Psoas muscle (tissue), 8 donors: ENCODE data around the gene EQTN. TPM values are rescaled to one million over a fixed set of nuclear protein-coding genes. Genes with fewer than 3 reads are reported as not detected.

Experiments used
- ATAC-seq, 4 donors: fragments of 200-7000 bp; cut with Tn5 transposase; one replicate each; pipeline ENCODE4 v1.9.1; 2020; ENCODE audit warnings: moderate library complexity in 3 of 4, mild to moderate bottlenecking in 2 of 4
- DNase-seq, 2 donors: peaks; one replicate each; pipeline ENCODE4 v3.0.0-alpha.2; 2020
- H3K27ac ChIP-seq: fragments of 200-600 bp; one replicate; pipeline ENCODE4 v1.8.0; 2022
- H3K27me3 ChIP-seq, 3 donors: fragments of 200-600 bp in 1 of 3; one replicate each; pipeline versions ENCODE4 v1.6.1 to v1.8.0; 2013 to 2022; ENCODE audit warnings: low read length in 2 of 3, mild to moderate bottlenecking in 2 of 3, moderate library complexity in 1 of 3; ENCODE audit not compliant: insufficient read depth in 3 of 3
- H3K36me3 ChIP-seq, 2 donors: fragments of 200-600 bp in 1 of 2; one replicate each; pipeline versions ENCODE4 v1.6.1 to v1.8.0; 2013 to 2022; ENCODE audit warnings: low read depth in 1 of 2, mild to moderate bottlenecking in 1 of 2, moderate library complexity in 1 of 2; ENCODE audit not compliant: insufficient read depth in 1 of 2
- H3K4me1 ChIP-seq: fragments of 200-600 bp; one replicate; pipeline ENCODE4 v1.8.0; 2022
- H3K4me3 ChIP-seq: fragments of 200-600 bp; one replicate; pipeline ENCODE4 v1.8.0; 2022; ENCODE audit warnings: mild to moderate bottlenecking
- H3K9me3 ChIP-seq: fragments of 200-600 bp; one replicate; pipeline ENCODE4 v1.8.0; 2022
- WGBS, 3 donors: extraction: QIAGEN DNeasy Blood & Tissue Kit; methylation state at CpG; one replicate each; pipeline versions ENCODE4 v1.1.6 to v1.1.7; 2013; 5-methylcytosine and 5-hydroxymethylcytosine counted together
- intact Hi-C, 2 donors: fragments of 100-400 bp; cut with DNase I; formaldehyde crosslinking; loops; one replicate each; pipeline versions ENCODE4 v1.11.0 to v1.14.2; 2022
- polyA plus RNA-seq, 3 donors: library from polyadenylated mRNA; stranded (reverse); fragments of 200-250 nt; gene quantifications; one replicate each; pipeline ENCODE4 v1.2.3, GENCODE V29; 2013
- total RNA-seq, 4 donors: library from RNA; stranded (reverse); fragmentation: NEBNext Ultra II Directional in 2 of 4; extraction: Animal tissue kit (Norgen Biotek cat#: 25700) in 2 of 4; gene quantifications; one replicate each; pipeline versions ENCODE4 v1.2.1 to v1.2.4, GENCODE V29; 2021 to 2023
- TF ChIP-seq, protein P1 (sequence below): fragments of 200-600 bp; IDR thresholded peaks from one replicate; pipeline ENCODE4 v1.8.0; 2022; ENCODE audit warnings: antibody characterized with exemption
- donor health status: healthy with polysubstance abuse.
- donor health status: DM: no; HTN: no; CAD: no; lungs with moderate emphysema.
- donor health status: Bipolar disorder and iron deficiency.
- donor health status: healthy.
- donor health status: DM: yes; HTN: yes; CAD: no.
- donor health status: DM: no; HTN: no; CAD: no.
- donor health status: DM: no; HTN: no; CAD: no.
- donor health status: DM: yes; HTN: yes; CAD: no.

Gene EQTN
- total and polyA plus RNA-seq, 7 donors = not detected

DNA sequence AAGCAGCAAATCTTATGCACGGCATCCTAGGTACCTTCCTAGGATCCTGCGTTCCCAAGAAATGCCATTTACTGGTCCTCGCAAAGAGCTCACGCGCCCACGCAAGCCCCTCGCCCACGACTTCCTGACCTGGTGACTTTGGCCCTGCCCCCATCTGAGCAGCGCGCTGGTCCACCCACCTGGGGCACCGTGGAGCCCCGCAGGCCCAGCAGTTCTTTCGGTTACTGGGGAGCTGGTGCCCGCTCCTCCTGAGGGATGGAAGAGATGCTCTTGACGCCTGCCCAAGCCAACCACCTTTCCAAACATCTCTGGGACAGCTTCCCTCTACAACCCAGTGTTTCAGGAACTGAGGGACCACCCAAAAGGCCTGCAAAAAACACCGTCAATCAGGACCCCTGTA, 16.7 kb downstream of the EQTN start:
- Histone ChIP-seq H3K36me3 (no peaks in the 10 kb centered on the region), H3K27ac (no peak overlapping the region), H3K4me3 (no peak overlapping the region), H3K27me3 (no peaks in the 10 kb centered on the region), H3K9me3 (no peaks in the 10 kb centered on the region), H3K4me1 (peaks cover 4% of the 10 kb centered on the region)
- DNase-seq (no peak), ATAC-seq (no peak)
- 87 to 92% (median 88%) methylated on average over 16 of the region's 16 CpGs for WGBS, 3 donors
- TF ChIP-seq, protein P1, sequence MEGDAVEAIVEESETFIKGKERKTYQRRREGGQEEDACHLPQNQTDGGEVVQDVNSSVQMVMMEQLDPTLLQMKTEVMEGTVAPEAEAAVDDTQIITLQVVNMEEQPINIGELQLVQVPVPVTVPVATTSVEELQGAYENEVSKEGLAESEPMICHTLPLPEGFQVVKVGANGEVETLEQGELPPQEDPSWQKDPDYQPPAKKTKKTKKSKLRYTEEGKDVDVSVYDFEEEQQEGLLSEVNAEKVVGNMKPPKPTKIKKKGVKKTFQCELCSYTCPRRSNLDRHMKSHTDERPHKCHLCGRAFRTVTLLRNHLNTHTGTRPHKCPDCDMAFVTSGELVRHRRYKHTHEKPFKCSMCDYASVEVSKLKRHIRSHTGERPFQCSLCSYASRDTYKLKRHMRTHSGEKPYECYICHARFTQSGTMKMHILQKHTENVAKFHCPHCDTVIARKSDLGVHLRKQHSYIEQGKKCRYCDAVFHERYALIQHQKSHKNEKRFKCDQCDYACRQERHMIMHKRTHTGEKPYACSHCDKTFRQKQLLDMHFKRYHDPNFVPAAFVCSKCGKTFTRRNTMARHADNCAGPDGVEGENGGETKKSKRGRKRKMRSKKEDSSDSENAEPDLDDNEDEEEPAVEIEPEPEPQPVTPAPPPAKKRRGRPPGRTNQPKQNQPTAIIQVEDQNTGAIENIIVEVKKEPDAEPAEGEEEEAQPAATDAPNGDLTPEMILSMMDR = no peak
- intact Hi-C loops = no loop called here

DNA sequence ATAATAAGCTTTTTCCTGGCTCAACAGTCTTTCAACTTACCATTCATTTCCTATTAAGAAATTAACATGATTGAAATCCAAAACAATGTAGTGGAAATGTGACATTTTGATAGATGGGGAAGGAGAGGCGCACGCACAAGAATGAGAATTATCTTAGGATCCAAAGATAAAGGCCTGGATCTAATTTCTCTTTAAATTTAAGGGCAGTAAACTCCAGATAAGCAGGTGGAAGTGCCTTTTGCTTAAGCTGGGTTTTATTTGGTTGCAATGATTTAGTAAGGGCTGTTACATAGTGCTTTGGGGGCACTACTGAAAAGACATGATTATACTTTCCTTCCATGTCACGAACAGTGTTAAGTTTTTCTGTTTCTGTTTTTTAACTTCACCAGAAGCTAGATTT, 17.3 kb downstream of the EQTN start:
- H3K9me3 ChIP-seq = no peaks in the 10 kb centered on the region
- H3K36me3 ChIP-seq = no peaks in the 10 kb centered on the region
- DNase-seq = no peak
- H3K27ac ChIP-seq = no peak overlapping the region
- WGBS, 3 donors = 71 to 83% (median 78%) methylated on average over 3 of the region's 3 CpGs
- no peak overlapping the region for H3K4me3 ChIP-seq
- ATAC-seq = no peak
- intact Hi-C loops = loop anchor here in 1 of 2 donors (10.0 kb wide), 1 partner anchor 85 kb away; no protein-coding TSS in a partner anchor
- TF ChIP-seq, protein P1 = no peak
- H3K4me1 ChIP-seq = peaks cover 4% of the 10 kb centered on the region
- H3K27me3 ChIP-seq = no peaks in the 10 kb centered on the region

DNA sequence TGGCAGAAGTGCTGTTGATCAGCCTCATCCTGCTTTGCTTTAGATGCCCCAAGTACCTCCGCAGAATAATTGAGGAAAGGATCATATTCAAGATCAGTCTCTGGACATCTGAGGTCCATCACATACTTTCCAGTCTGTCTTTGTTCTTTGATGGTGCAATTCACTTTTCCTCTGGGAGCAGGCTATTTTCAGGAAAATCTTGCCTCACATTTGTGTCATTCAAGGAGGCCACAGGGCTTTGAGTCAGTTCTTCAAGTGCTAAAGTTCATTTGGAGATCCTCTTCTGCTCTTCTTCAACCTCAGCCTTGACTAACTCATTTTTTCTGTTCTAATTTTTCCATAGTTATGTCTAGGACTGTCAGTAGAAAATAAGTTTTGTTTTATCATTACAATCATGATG, 18.6 kb downstream of the EQTN start:
- H3K4me1 ChIP-seq = peaks cover 4% of the 10 kb centered on the region
- no peak for DNase-seq
- no peaks in the 10 kb centered on the region for H3K36me3 ChIP-seq
- H3K9me3 ChIP-seq = no peaks in the 10 kb centered on the region
- no peak overlapping the region for H3K27ac ChIP-seq
- no peak overlapping the region for H3K4me3 ChIP-seq
- intact Hi-C loops = loop anchor here in 1 of 2 donors (10.0 kb wide), 1 partner anchor 84 kb away; no protein-coding TSS in a partner anchor
- 77 to 96% (median 83%) methylated on average over 1 of the region's 1 CpG for WGBS, 3 donors
- no peak for ATAC-seq
- TF ChIP-seq, protein P1 = no peak
- no peaks in the 10 kb centered on the region for H3K27me3 ChIP-seq

DNA sequence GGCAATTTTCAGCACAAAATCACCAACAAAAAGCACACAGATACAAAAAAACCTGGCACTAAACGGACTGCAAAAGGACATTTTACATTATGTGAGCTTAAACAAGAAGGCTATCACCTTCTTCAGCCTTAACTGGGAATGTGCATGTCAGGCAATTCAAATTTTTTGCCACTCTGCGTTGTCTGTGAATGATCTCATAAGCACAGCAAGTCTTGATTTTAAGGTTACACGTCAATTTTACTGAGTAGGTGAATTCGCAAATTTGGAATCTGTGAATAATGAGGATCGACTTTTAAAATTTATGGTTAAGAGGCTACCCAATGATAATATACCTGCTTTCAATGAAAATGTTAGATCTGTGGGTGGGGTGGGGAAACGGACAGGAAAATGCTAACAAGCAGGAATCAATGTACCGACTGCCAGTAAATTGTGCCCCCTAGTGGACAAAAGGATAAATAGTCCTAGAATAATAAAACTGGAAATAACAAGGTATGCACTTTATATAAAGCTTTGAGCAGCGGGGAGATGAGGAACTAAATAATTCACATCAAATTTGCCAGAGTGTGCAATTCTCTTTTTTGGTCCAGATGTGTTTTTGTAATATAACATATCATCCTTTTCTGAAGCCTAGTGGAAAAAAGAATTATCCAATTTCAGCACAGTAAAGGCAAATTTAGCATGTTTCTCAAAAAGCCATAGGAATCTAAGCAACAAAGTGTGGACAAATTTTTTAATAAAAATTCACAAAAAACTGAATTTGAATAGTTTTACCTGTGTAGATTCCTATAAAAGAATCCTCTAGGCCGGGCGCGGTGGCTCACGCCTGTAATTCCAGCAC, 20.5 kb downstream of the EQTN start:
- peak overlapping the region; percentile 44 for H3K4me3 ChIP-seq
- intact Hi-C loops = loop anchor here in 1 of 2 donors (1.0 to 10.0 kb wide), 2 partner anchors 82 to 240 kb away; no protein-coding TSS in a partner anchor

More for the DNA sequence above, 20.5 kb downstream of the EQTN start:
- 37 to 39% (median 37%) methylated on average over 12 of the region's 12 CpGs for WGBS, 3 donors
- no peaks in the 10 kb centered on the region for H3K9me3 ChIP-seq
- H3K4me1 ChIP-seq = peaks cover 4% of the 10 kb centered on the region
- TF ChIP-seq, protein P1 = peak; percentile 84
- no peak overlapping the region for H3K27ac ChIP-seq
- no peaks in the 10 kb centered on the region for H3K36me3 ChIP-seq
- H3K27me3 ChIP-seq = no peaks in the 10 kb centered on the region
- no peak for DNase-seq
- peak in 3 of 4 donors; percentile 53 to 85 (median 60) for ATAC-seq
